Astrocyte (in vitro differentiated cells and primary cell): Measurements from ENCODE around the gene GMPPB.

Experiments
- EZH2 ChIP-seq: IDR thresholded peaks from 2 replicates; pipeline ENCODE4 v1.6.1; 2012; ENCODE audit warnings: mild to moderate bottlenecking, low read length, inconsistent platforms; ENCODE audit not compliant: insufficient read depth
- TF ChIP-seq, protein P1 (sequence below): IDR thresholded peaks from 2 replicates; pipeline ENCODE4 v1.5.1; 2011; ENCODE audit warnings: low read depth, mild to moderate bottlenecking, inconsistent platforms, low read length, moderate library complexity; ENCODE audit not compliant: insufficient read depth

DNA sequence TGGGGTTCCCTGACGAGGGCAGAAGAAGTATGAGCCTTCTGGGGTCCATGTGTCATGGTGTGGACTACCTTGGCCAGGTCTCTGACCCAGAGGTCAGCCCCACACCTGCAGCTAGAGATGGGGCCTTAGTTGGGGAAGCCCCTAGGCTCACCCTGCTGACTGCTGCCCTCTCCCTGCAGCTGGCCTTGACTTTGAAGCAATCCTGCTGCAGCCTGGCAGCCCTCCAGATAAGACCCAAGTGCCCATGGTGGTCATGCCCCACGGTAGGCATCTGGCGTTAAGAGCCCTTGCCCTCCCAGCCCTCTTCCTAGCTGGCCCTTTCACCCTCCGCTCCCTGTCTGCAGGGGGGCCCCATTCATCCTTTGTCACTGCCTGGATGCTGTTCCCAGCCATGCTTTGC is 42.2 kb downstream of the GMPPB start:
- TF ChIP-seq, protein P1, sequence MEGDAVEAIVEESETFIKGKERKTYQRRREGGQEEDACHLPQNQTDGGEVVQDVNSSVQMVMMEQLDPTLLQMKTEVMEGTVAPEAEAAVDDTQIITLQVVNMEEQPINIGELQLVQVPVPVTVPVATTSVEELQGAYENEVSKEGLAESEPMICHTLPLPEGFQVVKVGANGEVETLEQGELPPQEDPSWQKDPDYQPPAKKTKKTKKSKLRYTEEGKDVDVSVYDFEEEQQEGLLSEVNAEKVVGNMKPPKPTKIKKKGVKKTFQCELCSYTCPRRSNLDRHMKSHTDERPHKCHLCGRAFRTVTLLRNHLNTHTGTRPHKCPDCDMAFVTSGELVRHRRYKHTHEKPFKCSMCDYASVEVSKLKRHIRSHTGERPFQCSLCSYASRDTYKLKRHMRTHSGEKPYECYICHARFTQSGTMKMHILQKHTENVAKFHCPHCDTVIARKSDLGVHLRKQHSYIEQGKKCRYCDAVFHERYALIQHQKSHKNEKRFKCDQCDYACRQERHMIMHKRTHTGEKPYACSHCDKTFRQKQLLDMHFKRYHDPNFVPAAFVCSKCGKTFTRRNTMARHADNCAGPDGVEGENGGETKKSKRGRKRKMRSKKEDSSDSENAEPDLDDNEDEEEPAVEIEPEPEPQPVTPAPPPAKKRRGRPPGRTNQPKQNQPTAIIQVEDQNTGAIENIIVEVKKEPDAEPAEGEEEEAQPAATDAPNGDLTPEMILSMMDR, result no peak
- no peak for TF ChIP-seq EZH2
